PC-9 (cell line): ENCODE measurements around the gene PCDHGA10. TPM values are rescaled to one million over a fixed set of nuclear protein-coding genes. Genes with fewer than 3 reads are reported as not detected.

Source experiments
- BruUV-seq: library from RNA; stranded (reverse); fragments of 400-500 nt; replicated peaks from 2 replicates; lab custom pipeline; 2021; lab: Mats Ljungman, UMichigan
- CTCF ChIA-PET: fragments of 300-600 bp; sonication (Branson Sonifier 250); formaldehyde crosslinking; loops from one replicate; lab custom pipeline; 2022; ENCODE audit warnings: antibody characterized with exemption; lab: Charles Lee
- POLR2A ChIA-PET: fragments of 300-600 bp; sonication (Branson Sonifier 250); formaldehyde crosslinking; loops from one replicate; lab custom pipeline; 2022; ENCODE audit warnings: antibody characterized with exemption; ENCODE audit not compliant: unreplicated experiment; lab: Charles Lee
- DNase-seq, 2 experiments: peaks; one replicate each; pipeline versions ENCODE4 v3.0.0 to v3.0.0-alpha.2; 2015 to 2022; ENCODE audit warnings: mixed read lengths in 1 of 2
- H2AFZ ChIP-seq: fragments of 200-600 bp; sonication (generic); 2 replicates; pipeline ENCODE4 v1.8.1; 2017; ENCODE audit warnings: antibody characterized with exemption
- H3F3A ChIP-seq: fragments of 200-600 bp; sonication (generic); 2 replicates; pipeline ENCODE4 v1.8.1; 2017; ENCODE audit warnings: antibody characterized with exemption, mild to moderate bottlenecking, low read depth; ENCODE audit not compliant: insufficient read depth
- H3K27ac ChIP-seq: fragments of 200-600 bp; sonication (generic); 2 replicates; pipeline ENCODE4 v1.6.1; 2016; ENCODE audit warnings: mixed run types
- H3K27me3 ChIP-seq: fragments of 200-600 bp; sonication (generic); 2 replicates; pipeline ENCODE4 v1.6.1; 2016; ENCODE audit warnings: low read depth, mixed run types; ENCODE audit not compliant: insufficient read depth
- H3K36me3 ChIP-seq: fragments of 200-600 bp; sonication (generic); 2 replicates; pipeline ENCODE4 v1.6.1; 2016; ENCODE audit warnings: low read depth, mixed run types
- H3K4me1 ChIP-seq: fragments of 200-600 bp; sonication (generic); replicated peaks from 2 replicates; pipeline ENCODE4 v1.6.1; 2016; ENCODE audit warnings: mixed run types; ENCODE audit not compliant: insufficient read depth
- H3K4me2 ChIP-seq: fragments of 200-600 bp; sonication (generic); 2 replicates; pipeline ENCODE4 v1.6.1; 2017; ENCODE audit warnings: mixed run types
- H3K4me3 ChIP-seq: fragments of 200-600 bp; sonication (generic); 2 replicates; pipeline ENCODE4 v1.6.1; 2016; ENCODE audit warnings: mixed run types
- H3K79me2 ChIP-seq: fragments of 200-600 bp; sonication (generic); 2 replicates; pipeline ENCODE4 v1.6.1; 2017; ENCODE audit warnings: low read depth, mixed run types
- H3K9me2 ChIP-seq: fragments of 200-600 bp; sonication (generic); 2 replicates; pipeline ENCODE4 v1.8.1; 2017; ENCODE audit warnings: mild to moderate bottlenecking; ENCODE audit not compliant: insufficient read depth
- H3K9me3 ChIP-seq: fragments of 200-600 bp; sonication (generic); 2 replicates; pipeline ENCODE4 v1.8.1; 2016; ENCODE audit warnings: low read depth; ENCODE audit not compliant: insufficient read depth
- H4K20me1 ChIP-seq: fragments of 200-600 bp; sonication (generic); 2 replicates; pipeline ENCODE4 v1.8.1; 2017; ENCODE audit not compliant: insufficient read depth
- CTCF ChIP-seq: fragments of 200-600 bp; sonication (generic); conservative IDR thresholded peaks from 2 replicates; pipeline ENCODE4 v1.6.1; 2017; ENCODE audit warnings: mixed run types, antibody characterized with exemption, mild to moderate bottlenecking, moderate library complexity
- EZH2 ChIP-seq: fragments of 200-600 bp; sonication (generic); IDR thresholded peaks from 2 replicates; pipeline ENCODE4 v1.8.0; 2017; ENCODE audit warnings: antibody characterized with exemption, low read depth
- intact Hi-C: fragments of 100-400 bp; cut with micrococcal nuclease; formaldehyde crosslinking; loops from one replicate; pipeline ENCODE4 v1.10.0; 2022; ENCODE audit not compliant: unreplicated experiment
- total RNA-seq: library from RNA; stranded (reverse); gene quantifications from 2 replicates; pipeline ENCODE4 v1.2.3, GENCODE V29; 2021

The PCDHGA10 gene
- total RNA-seq, 1 experiment from 2014 or later: 0.13 TPM

- no peaks in the 10 kb centered on the region for H4K20me1 ChIP-seq
- H3K9me3 ChIP-seq: peaks cover 5% of the 10 kb centered on the region; the same call in 1 of the 2 replicates
- no peak overlapping the region for H3K4me3 ChIP-seq
- no TSS peak for BruUV-seq
- H3K4me1 ChIP-seq: no peaks in the 10 kb centered on the region
- H3K4me2 ChIP-seq: no peak overlapping the region
- POLR2A ChIA-PET: no interaction called here
- H3K36me3 ChIP-seq: no peaks in the 10 kb centered on the region
- peaks cover 55% of the 10 kb centered on the region for H3K27me3 ChIP-seq
- TF ChIP-seq EZH2: no peak
- TF ChIP-seq CTCF: no peak
- no peaks in the 10 kb centered on the region for H3K9me2 ChIP-seq
- DNase-seq: no peak
- H2AFZ ChIP-seq: no peak overlapping the region
- no peaks in the 10 kb centered on the region for H3F3A ChIP-seq
- H3K79me2 ChIP-seq: no peaks in the 10 kb centered on the region
- intact Hi-C loops: no loop called here
- no peak overlapping the region for H3K27ac ChIP-seq
- CTCF ChIA-PET: no interaction called here
Observed at GRCh38 chr5:141366016-141366896, 46.5 kb upstream of the PCDHGA10 start.

- no peaks in the 10 kb centered on the region for H3F3A ChIP-seq
- peaks cover 5% of the 10 kb centered on the region; the same call in 1 of the 2 replicates for H3K9me3 ChIP-seq
- intact Hi-C loops: no loop called here
- H4K20me1 ChIP-seq: no peaks in the 10 kb centered on the region
- no peaks in the 10 kb centered on the region for H3K36me3 ChIP-seq
- BruUV-seq: no TSS peak
- peak in 1 of 2 experiments; percentile 14 for DNase-seq
- peak within 1 kb of the TSS; percentile 26; the same call in 1 of the 2 replicates for H3K4me2 ChIP-seq
- no peak within 1 kb of the TSS for H3K4me3 ChIP-seq
- TF ChIP-seq CTCF (peak; percentile 29; the same call in 1 of the 2 replicates), EZH2 (no peak)
- H3K27me3 ChIP-seq: peaks cover 48% of the 10 kb centered on the region
- ChIA-PET CTCF (interaction anchor here (0.6 to 1.3 kb wide), 7 partner anchors 22 to 222 kb away, joined by 3 to 5 read pairs (median 3); partner anchors contain the start of genes PCDHGA1 and PCDHGA10), POLR2A (no interaction called here)
- peak within 1 kb of the TSS; percentile 69; the same call in 1 of the 2 replicates for H2AFZ ChIP-seq
- no peaks in the 10 kb centered on the region for H3K79me2 ChIP-seq
- no peak within 1 kb of the TSS for H3K27ac ChIP-seq
- no peaks in the 10 kb centered on the region for H3K9me2 ChIP-seq
- no peaks in the 10 kb centered on the region for H3K4me1 ChIP-seq
Observed at GRCh38 chr5:141369994-141370848, 42.6 kb upstream of the PCDHGA10 start, which contains the start of gene PCDHGB3. Gene PCDHGB3 (plus strand): TSS chr5:141370242. CDS start chr5:141370395, 153 bp downstream.
